Astrocyte (in vitro differentiated cells and primary cell): ENCODE results near the gene MMEL1.

Experiments
- EZH2 ChIP-seq: IDR thresholded peaks from 2 replicates; pipeline ENCODE4 v1.6.1; 2012; ENCODE audit warnings: mild to moderate bottlenecking, low read length, inconsistent platforms; ENCODE audit not compliant: insufficient read depth
- TF ChIP-seq, protein P1 (sequence below): IDR thresholded peaks from 2 replicates; pipeline ENCODE4 v1.5.1; 2011; ENCODE audit warnings: low read depth, mild to moderate bottlenecking, inconsistent platforms, low read length, moderate library complexity; ENCODE audit not compliant: insufficient read depth

GRCh38 chr1:2645143-2645542, 12.3 kb upstream of the MMEL1 start:
- TF ChIP-seq, protein P1, sequence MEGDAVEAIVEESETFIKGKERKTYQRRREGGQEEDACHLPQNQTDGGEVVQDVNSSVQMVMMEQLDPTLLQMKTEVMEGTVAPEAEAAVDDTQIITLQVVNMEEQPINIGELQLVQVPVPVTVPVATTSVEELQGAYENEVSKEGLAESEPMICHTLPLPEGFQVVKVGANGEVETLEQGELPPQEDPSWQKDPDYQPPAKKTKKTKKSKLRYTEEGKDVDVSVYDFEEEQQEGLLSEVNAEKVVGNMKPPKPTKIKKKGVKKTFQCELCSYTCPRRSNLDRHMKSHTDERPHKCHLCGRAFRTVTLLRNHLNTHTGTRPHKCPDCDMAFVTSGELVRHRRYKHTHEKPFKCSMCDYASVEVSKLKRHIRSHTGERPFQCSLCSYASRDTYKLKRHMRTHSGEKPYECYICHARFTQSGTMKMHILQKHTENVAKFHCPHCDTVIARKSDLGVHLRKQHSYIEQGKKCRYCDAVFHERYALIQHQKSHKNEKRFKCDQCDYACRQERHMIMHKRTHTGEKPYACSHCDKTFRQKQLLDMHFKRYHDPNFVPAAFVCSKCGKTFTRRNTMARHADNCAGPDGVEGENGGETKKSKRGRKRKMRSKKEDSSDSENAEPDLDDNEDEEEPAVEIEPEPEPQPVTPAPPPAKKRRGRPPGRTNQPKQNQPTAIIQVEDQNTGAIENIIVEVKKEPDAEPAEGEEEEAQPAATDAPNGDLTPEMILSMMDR: no peak
- no peak for TF ChIP-seq EZH2
